KMS-11 (cell line): ENCODE data around the gene NLRP8.

Experiments
- H2AFZ ChIP-seq: fragments of 200-600 bp; sonication (generic); 2 replicates; pipeline ENCODE4 v1.6.1; 2016; ENCODE audit warnings: antibody characterized with exemption, mixed run types, low read depth
- H3K27ac ChIP-seq: fragments of 200-600 bp; sonication (generic); 2 replicates; pipeline ENCODE4 v1.6.1; 2016; ENCODE audit warnings: mild to moderate bottlenecking, mixed run types
- H3K27me3 ChIP-seq: fragments of 200-600 bp; sonication (generic); 2 replicates; pipeline ENCODE4 v1.6.1; 2017; ENCODE audit warnings: mild to moderate bottlenecking, low read depth, mixed run types, moderate library complexity; ENCODE audit not compliant: insufficient read depth
- H3K36me3 ChIP-seq: fragments of 200-600 bp; sonication (generic); 2 replicates; pipeline ENCODE4 v1.6.1; 2017; ENCODE audit warnings: mild to moderate bottlenecking, mixed run types; ENCODE audit not compliant: insufficient read depth
- H3K4me1 ChIP-seq: fragments of 200-600 bp; sonication (generic); 2 replicates; pipeline ENCODE4 v1.6.1; 2016; ENCODE audit warnings: mild to moderate bottlenecking, low read depth, mixed run types; ENCODE audit not compliant: poor library complexity, severe bottlenecking
- H3K4me2 ChIP-seq: fragments of 200-600 bp; sonication (generic); 2 replicates; pipeline ENCODE4 v1.7.0; 2016; ENCODE audit warnings: mild to moderate bottlenecking, mixed run types
- H3K4me3 ChIP-seq: fragments of 200-600 bp; sonication (generic); IDR thresholded peaks from 2 replicates; pipeline ENCODE4 v1.6.1; 2017; ENCODE audit warnings: low read depth, low read length, mixed read lengths; ENCODE audit not compliant: insufficient read depth
- H3K79me2 ChIP-seq: fragments of 200-600 bp; sonication (generic); 2 replicates; pipeline ENCODE4 v1.6.1; 2016; ENCODE audit warnings: low read depth, mixed run types; ENCODE audit not compliant: insufficient read depth
- H3K9ac ChIP-seq: fragments of 200-600 bp; sonication (generic); 2 replicates; pipeline ENCODE4 v1.6.1; 2016; ENCODE audit warnings: mild to moderate bottlenecking, mixed run types
- H4K20me1 ChIP-seq: fragments of 200-600 bp; sonication (generic); 2 replicates; pipeline ENCODE4 v1.6.1; 2016; ENCODE audit warnings: mild to moderate bottlenecking, mixed run types; ENCODE audit not compliant: insufficient read depth
- TF ChIP-seq, protein P1 (sequence below): fragments of 200-600 bp; sonication (generic); conservative IDR thresholded peaks from 2 replicates; pipeline ENCODE4 v1.6.1; 2017; ENCODE audit warnings: low read depth, mild to moderate bottlenecking, antibody characterized with exemption, low read length, moderate library complexity, mixed read lengths

The NLRP8 gene

DNA sequence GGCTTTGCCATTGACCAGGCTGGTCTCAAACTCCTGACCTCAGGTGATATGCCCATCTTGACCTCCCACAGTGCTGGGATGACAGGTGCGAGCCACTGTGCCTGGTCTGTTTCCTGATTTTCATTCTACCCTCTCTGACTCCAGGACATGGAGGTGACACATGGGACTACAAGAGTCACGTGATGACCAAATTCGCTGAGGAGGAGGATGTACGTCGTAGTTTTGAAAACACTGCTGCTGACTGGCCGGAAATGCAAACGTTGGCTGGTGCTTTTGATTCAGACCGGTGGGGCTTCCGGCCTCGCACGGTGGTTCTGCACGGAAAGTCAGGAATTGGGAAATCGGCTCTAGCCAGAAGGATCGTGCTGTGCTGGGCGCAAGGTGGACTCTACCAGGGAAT lies 79.1 kb downstream of the NLRP8 start:
- Histone ChIP-seq H3K4me2 (no peak overlapping the region), H3K4me1 (no peaks in the 10 kb centered on the region), H3K27ac (no peak overlapping the region), H3K27me3 (no peaks in the 10 kb centered on the region), H3K4me3 (no peak overlapping the region), H3K79me2 (no peaks in the 10 kb centered on the region), H2AFZ (no peak overlapping the region), H4K20me1 (no peaks in the 10 kb centered on the region), H3K36me3 (no peaks in the 10 kb centered on the region), H3K9ac (no peak overlapping the region)
- TF ChIP-seq, protein P1, sequence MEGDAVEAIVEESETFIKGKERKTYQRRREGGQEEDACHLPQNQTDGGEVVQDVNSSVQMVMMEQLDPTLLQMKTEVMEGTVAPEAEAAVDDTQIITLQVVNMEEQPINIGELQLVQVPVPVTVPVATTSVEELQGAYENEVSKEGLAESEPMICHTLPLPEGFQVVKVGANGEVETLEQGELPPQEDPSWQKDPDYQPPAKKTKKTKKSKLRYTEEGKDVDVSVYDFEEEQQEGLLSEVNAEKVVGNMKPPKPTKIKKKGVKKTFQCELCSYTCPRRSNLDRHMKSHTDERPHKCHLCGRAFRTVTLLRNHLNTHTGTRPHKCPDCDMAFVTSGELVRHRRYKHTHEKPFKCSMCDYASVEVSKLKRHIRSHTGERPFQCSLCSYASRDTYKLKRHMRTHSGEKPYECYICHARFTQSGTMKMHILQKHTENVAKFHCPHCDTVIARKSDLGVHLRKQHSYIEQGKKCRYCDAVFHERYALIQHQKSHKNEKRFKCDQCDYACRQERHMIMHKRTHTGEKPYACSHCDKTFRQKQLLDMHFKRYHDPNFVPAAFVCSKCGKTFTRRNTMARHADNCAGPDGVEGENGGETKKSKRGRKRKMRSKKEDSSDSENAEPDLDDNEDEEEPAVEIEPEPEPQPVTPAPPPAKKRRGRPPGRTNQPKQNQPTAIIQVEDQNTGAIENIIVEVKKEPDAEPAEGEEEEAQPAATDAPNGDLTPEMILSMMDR = no peak
